Loucy (cell line): Measurements from ENCODE around the gene FBXO9.
A peak's percentile ranks its signal among the peaks of the same experiment; 100 is the strongest.

Experiments
- H2AFZ ChIP-seq: fragments of 200-600 bp; sonication (generic); 2 replicates; pipeline ENCODE4 v1.6.0; 2016; ENCODE audit warnings: antibody characterized with exemption, mild to moderate bottlenecking, low read length, moderate library complexity
- H3F3A ChIP-seq: fragments of 200-600 bp; 2 replicates; pipeline ENCODE4 v1.6.0; 2016; ENCODE audit warnings: antibody characterized with exemption, low read depth, mild to moderate bottlenecking
- H3K27me3 ChIP-seq: fragments of 200-600 bp; sonication (generic); 2 replicates; pipeline ENCODE4 v1.6.1; 2014; ENCODE audit warnings: low read length, mild to moderate bottlenecking; ENCODE audit not compliant: insufficient read depth, poor library complexity, severe bottlenecking
- H3K36me3 ChIP-seq: fragments of 200-600 bp; sonication (generic); 2 replicates; pipeline ENCODE4 v1.6.1; 2016; ENCODE audit warnings: low read length; ENCODE audit not compliant: insufficient read depth
- H3K4me1 ChIP-seq: fragments of 200-600 bp; sonication (generic); 2 replicates; pipeline ENCODE4 v1.5.1; 2014; ENCODE audit warnings: low read length, mild to moderate bottlenecking; ENCODE audit not compliant: insufficient read depth, poor library complexity, severe bottlenecking
- H3K4me2 ChIP-seq: fragments of 200-600 bp; sonication (generic); 2 replicates; pipeline ENCODE4 v1.6.0; 2014; ENCODE audit warnings: antibody characterized with exemption, low read length, low read depth, mild to moderate bottlenecking; ENCODE audit not compliant: poor library complexity, severe bottlenecking
- H3K4me3 ChIP-seq: fragments of 200-600 bp; sonication (generic); 2 replicates; pipeline ENCODE4 v1.5.1; 2014; ENCODE audit warnings: low read length, mild to moderate bottlenecking, mixed read lengths; ENCODE audit not compliant: poor library complexity, severe bottlenecking
- H3K79me2 ChIP-seq: fragments of 200-600 bp; sonication (generic); 2 replicates; pipeline ENCODE4 v1.6.1; 2014; ENCODE audit warnings: low read length; ENCODE audit not compliant: insufficient read depth
- H3K9ac ChIP-seq: fragments of 200-600 bp; sonication (generic); 2 replicates; pipeline ENCODE4 v1.6.0; 2014; ENCODE audit warnings: mild to moderate bottlenecking, low read depth, low read length, moderate library complexity; ENCODE audit not compliant: poor library complexity, severe bottlenecking
- H3K9me2 ChIP-seq: fragments of 200-600 bp; sonication (generic); replicated peaks from 2 replicates; pipeline ENCODE4 v1.6.1; 2016; ENCODE audit warnings: low read depth, low read length, mixed read lengths
- H3K9me3 ChIP-seq: fragments of 200-600 bp; sonication (generic); 2 replicates; pipeline ENCODE4 v1.6.1; 2014; ENCODE audit warnings: mild to moderate bottlenecking, antibody characterized with exemption, low read length, low read depth; ENCODE audit not compliant: insufficient read depth
- H4K20me1 ChIP-seq: fragments of 200-600 bp; sonication (generic); 2 replicates; pipeline ENCODE4 v1.6.0; 2014; ENCODE audit warnings: antibody characterized with exemption, low read length, mild to moderate bottlenecking; ENCODE audit not compliant: insufficient read depth, poor library complexity, severe bottlenecking
- CTCF ChIP-seq: fragments of 200-600 bp; sonication (generic); conservative IDR thresholded peaks from 2 replicates; pipeline ENCODE4 v1.5.1; 2014; ENCODE audit warnings: mild to moderate bottlenecking, antibody characterized with exemption, low read length
- EZH2phosphoT487 ChIP-seq: fragments of 200-600 bp; IDR thresholded peaks from 2 replicates; pipeline ENCODE4 v1.6.1; 2018; ENCODE audit warnings: antibody characterized with exemption, mild to moderate bottlenecking, moderate library complexity, borderline replicate concordance

The FBXO9 gene

GRCh38 chr6:53054532-53054931 is 10.7 kb upstream of the FBXO9 start:
- TF ChIP-seq CTCF: no peak
- TF ChIP-seq EZH2phosphoT487: no peak
- no peak overlapping the region for H3K4me2 ChIP-seq

DNA sequence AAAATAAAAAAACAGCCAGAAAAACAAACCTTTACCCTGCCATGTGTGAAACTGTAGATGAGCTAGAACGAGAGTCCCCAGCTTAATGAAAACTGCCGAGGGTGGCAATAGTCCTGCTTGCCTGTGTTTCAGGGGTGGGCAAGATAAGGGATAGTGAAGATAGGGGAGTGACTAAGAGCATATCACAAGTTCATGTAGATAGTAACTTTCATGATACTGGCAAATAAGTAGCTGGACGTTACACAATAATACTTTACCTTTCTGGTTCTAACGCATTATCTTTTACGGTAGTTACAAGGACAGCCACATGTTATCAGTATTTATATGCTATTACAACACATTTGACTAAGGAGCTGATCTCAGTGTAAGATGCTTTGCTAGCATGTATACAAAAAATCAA is 9.3 kb upstream of the FBXO9 start:
- Histone ChIP-seq H3K9me3 (no peaks in the 10 kb centered on the region), H4K20me1 (peaks cover 23% of the 10 kb centered on the region), H3K36me3 (no peaks in the 10 kb centered on the region), H3K27me3 (no peaks in the 10 kb centered on the region), H3K9me2 (no peaks in the 10 kb centered on the region), H3K4me1 (peaks cover 41% of the 10 kb centered on the region), H2AFZ (no peak overlapping the region), H3K4me2 (peak overlapping the region; percentile 95), H3K4me3 (no peak overlapping the region), H3F3A (no peaks in the 10 kb centered on the region), H3K9ac (no peak overlapping the region), H3K79me2 (peaks cover 32% of the 10 kb centered on the region)
- no peak for TF ChIP-seq EZH2phosphoT487
- no peak for TF ChIP-seq CTCF

More at GRCh38 chr6:53054532-53054931, 10.7 kb upstream of the FBXO9 start:
- no peaks in the 10 kb centered on the region for H3K9me2 ChIP-seq
- H3K4me3 ChIP-seq: no peak overlapping the region
- no peaks in the 10 kb centered on the region for H3K27me3 ChIP-seq
- no peak overlapping the region for H2AFZ ChIP-seq
- H3K4me1 ChIP-seq: peaks cover 27% of the 10 kb centered on the region
- H3K36me3 ChIP-seq: no peaks in the 10 kb centered on the region
- H3K9ac ChIP-seq: no peak overlapping the region
- no peaks in the 10 kb centered on the region for H3K9me3 ChIP-seq
- no peaks in the 10 kb centered on the region for H3F3A ChIP-seq
- peaks cover 19% of the 10 kb centered on the region for H3K79me2 ChIP-seq
- H4K20me1 ChIP-seq: peaks cover 23% of the 10 kb centered on the region

DNA sequence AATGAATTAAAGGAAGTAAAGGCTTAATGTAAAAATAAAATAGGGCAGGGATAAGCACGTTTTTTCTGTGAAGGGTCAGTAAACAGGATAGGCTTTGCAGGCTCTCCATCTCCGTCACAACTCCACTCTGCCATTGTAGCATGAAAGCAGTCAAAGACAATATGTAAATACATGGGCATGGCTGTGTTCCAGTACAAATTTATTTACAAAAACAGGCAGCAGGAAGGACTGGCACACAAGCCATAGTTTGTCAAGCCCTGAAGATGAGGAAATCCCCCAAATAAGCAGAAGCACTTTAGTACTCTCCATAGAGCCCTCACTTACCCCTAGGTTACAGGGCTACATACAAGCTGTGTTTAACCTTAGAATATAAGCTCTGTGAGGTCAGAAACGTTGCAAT is 8.9 kb upstream of the FBXO9 start:
- Histone ChIP-seq H3K79me2 (peaks cover 36% of the 10 kb centered on the region), H3K4me2 (peak overlapping the region; percentile 95), H3K36me3 (no peaks in the 10 kb centered on the region), H3K9me2 (no peaks in the 10 kb centered on the region), H2AFZ (no peak overlapping the region), H3F3A (no peaks in the 10 kb centered on the region), H3K4me3 (no peak overlapping the region), H3K9me3 (no peaks in the 10 kb centered on the region), H3K9ac (no peak overlapping the region), H3K27me3 (no peaks in the 10 kb centered on the region), H4K20me1 (peaks cover 23% of the 10 kb centered on the region), H3K4me1 (peaks cover 43% of the 10 kb centered on the region)
- TF ChIP-seq EZH2phosphoT487 (no peak), CTCF (no peak)
